ENCODE measurements around the gene EMP3. TPM values are rescaled to one million over a fixed set of nuclear protein-coding genes. Genes with fewer than 3 reads are reported as not detected.

The EMP3 gene
- total RNA-seq, 1 experiment from 2014 or later, result 92.9 TPM

DNA sequence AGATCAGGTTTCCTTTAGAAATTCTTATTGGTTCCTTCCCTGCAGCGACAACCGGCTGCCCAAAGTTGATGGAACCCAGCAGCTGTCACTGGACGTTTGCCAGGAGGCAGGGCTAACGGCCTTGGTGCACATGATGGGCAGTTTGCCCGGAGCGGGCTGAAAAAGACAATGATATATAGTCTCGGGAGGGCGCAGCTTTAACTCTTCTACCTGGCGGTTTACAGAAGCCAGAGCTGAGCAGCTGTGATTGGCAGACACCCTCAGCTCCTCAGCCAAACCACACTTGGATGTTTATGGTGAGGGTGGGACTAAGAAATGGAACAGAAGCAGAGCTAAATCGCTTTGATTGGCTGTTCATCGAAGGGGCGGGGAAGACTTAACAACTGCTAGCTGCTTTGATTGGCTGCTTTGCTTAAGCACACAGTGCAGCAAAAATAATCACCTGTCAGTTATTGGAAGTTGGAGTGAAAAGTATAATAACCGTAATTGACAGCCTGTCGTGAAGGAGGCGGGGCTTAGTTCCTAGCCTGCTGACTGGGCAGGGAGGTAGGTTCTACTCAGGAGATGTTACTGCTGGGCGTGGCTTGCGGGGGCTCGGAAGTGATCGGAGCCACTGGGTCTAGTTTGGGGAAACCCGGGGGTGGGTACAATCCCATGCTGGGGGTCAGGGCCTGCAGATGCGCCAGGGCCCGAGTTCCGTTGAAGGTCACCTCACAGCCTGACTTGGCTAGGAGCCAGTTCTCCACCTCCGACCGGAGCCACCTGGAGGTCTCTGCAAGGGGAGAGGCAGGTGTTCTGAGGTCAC lies 7.5 kb downstream of the EMP3 start:
- Histone ChIP-seq H3K27ac (ENCODE audit: low read depth, low read length) (peak overlapping the region; percentile 75), H3K4me3 (replicated peaks in 1 of 2; ENCODE audit: low read depth in 1 of 2, low read length in 2 of 2) (peak overlapping the region; percentile 56 to 63), H3K36me3 (ENCODE audit: control insufficient read depth in 1 of 2, insufficient read depth in 2 of 2, low read length in 2 of 2) (peaks cover 0 to 4% of the 10 kb centered on the region in 2 experiments; a peak in 1 of 4 replicates), H3K9ac (ENCODE audit: low read length) (peak overlapping the region; percentile 70), H3K9me2 (ENCODE audit: insufficient read depth) (no peaks in the 10 kb centered on the region), H3K27me3 (ENCODE audit: insufficient read depth, low read length) (no peaks in the 10 kb centered on the region), H2AFZ (ENCODE audit: low read depth, low read length, poor library complexity, severe bottlenecking) (peak overlapping the region; percentile 43), H3K4me1 (ENCODE audit: control insufficient read depth in 1 of 2, insufficient read depth in 2 of 2, low read length in 2 of 2) (peaks cover 12 to 38% of the 10 kb centered on the region in 2 experiments), H4K20me1 (ENCODE audit: insufficient read depth) (no peaks in the 10 kb centered on the region), H3K79me2 (ENCODE audit: insufficient read depth, low read length) (0 out of 2 replicates have a peak, but pooled peaks cover under 1% of the 10 kb centered on the region), H3K4me2 (ENCODE audit: low read length) (peak overlapping the region; percentile 97), H3K9me3 (ENCODE audit: control insufficient read depth in 1 of 2, insufficient read depth in 1 of 2, low read depth in 1 of 2, low read length in 2 of 2) (no peaks in the 10 kb centered on the region)
- intact Hi-C loops (cut with micrococcal nuclease), result loop anchor here (1.0 to 2.0 kb wide), 4 partner anchors 8 to 66 kb away; partner anchors contain the start of gene EMP3
- BruUV-seq (replicated peaks), result no TSS peak
- ChIA-PET RAD21 (ENCODE audit: low non-redundant PET in 1 of 2, low total read pairs in 2 of 2, uncharacterized antibody in 2 of 2, unreplicated experiment in 2 of 2) (interaction anchor here (0.6 to 3.5 kb wide), 9 partner anchors 8 to 66 kb away, joined by 3 to 54 read pairs (median 5); partner anchors contain the start of gene EMP3 (in 1 of the 2)), CTCF (interaction anchor here (0.7 to 4.4 kb wide), 17 partner anchors 8 to 256 kb away, joined by 3 to 158 read pairs (median 6); partner anchors contain the start of genes EMP3, KDELR1, SYNGR4 and TMEM143), POLR2A (interaction anchor here (0.6 to 2.7 kb wide), 10 partner anchors 8 to 286 kb away, joined by 3 to 53 read pairs (median 4); partner anchors contain the start of genes EMP3, RPL18, SPHK2 and SYNGR4)
- ATAC-seq, result peak; percentile 79
- TF ChIP-seq TCF7L2 (IDR thresholded peaks at IDR 0.05; ENCODE audit: borderline replicate concordance, extremely low read depth, insufficient read depth, insufficient read length), result no peak
- TF ChIP-seq EGR1 (IDR thresholded peaks at IDR 0.05; ENCODE audit: low read depth), result no peak
- TF ChIP-seq RAD21 (IDR thresholded peaks at IDR 0.05; ENCODE audit: low read depth), result no peak
- TF ChIP-seq FOSL1 (IDR thresholded peaks at IDR 0.05; ENCODE audit: low read depth), result no peak
- no peak for TF ChIP-seq CBX3 (IDR thresholded peaks at IDR 0.05; ENCODE audit: low read depth)
- TF ChIP-seq, protein P1, sequence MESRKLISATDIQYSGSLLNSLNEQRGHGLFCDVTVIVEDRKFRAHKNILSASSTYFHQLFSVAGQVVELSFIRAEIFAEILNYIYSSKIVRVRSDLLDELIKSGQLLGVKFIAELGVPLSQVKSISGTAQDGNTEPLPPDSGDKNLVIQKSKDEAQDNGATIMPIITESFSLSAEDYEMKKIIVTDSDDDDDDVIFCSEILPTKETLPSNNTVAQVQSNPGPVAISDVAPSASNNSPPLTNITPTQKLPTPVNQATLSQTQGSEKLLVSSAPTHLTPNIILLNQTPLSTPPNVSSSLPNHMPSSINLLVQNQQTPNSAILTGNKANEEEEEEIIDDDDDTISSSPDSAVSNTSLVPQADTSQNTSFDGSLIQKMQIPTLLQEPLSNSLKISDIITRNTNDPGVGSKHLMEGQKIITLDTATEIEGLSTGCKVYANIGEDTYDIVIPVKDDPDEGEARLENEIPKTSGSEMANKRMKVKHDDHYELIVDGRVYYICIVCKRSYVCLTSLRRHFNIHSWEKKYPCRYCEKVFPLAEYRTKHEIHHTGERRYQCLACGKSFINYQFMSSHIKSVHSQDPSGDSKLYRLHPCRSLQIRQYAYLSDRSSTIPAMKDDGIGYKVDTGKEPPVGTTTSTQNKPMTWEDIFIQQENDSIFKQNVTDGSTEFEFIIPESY (IDR thresholded peaks at IDR 0.05; ENCODE audit: extremely low read depth, insufficient replicate concordance, low read length), result no peak
- peak; percentile 54; the same call in 1 of the 2 replicates for TF ChIP-seq POLR2AphosphoS5 (IDR thresholded peaks at IDR 0.05; ENCODE audit: low read depth, low read length)
- TF ChIP-seq YY1 (IDR thresholded peaks at IDR 0.05; ENCODE audit: extremely low read depth, insufficient replicate concordance, low read depth, low read length), result no peak
- no peak for TF ChIP-seq CEBPB (IDR thresholded peaks at IDR 0.05; ENCODE audit: low read depth)
- TF ChIP-seq, protein P2, sequence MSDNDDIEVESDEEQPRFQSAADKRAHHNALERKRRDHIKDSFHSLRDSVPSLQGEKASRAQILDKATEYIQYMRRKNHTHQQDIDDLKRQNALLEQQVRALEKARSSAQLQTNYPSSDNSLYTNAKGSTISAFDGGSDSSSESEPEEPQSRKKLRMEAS (IDR thresholded peaks at IDR 0.05), result peak; percentile 62; the same call in 1 of the 2 replicates
- TF ChIP-seq SP1 (IDR thresholded peaks at IDR 0.05; ENCODE audit: low read depth), result peak; percentile 96
- DNase-seq (ENCODE audit: low read depth, low spot score), result peak; percentile 100

All from HCT116 (cell line).